Nephron (organoid): ENCODE measurements around the gene MYO1H.

Experiments used
- H3K27ac Mint-ChIP-seq, 3 experiments: 2 replicates each; pipeline ENCODE4 v1.8.0; 2020; ENCODE audit warnings: mixed read lengths in 3 of 3, mild to moderate bottlenecking in 2 of 3, moderate library complexity in 1 of 3
- H3K27me3 Mint-ChIP-seq: 2 replicates; pipeline ENCODE4 v1.8.0; 2021; ENCODE audit warnings: low read depth, mild to moderate bottlenecking, moderate library complexity, mixed read lengths
- H3K36me3 Mint-ChIP-seq: 2 replicates; pipeline ENCODE4 v1.8.0; 2020; ENCODE audit warnings: low read depth, mixed read lengths
- H3K4me1 Mint-ChIP-seq: 2 replicates; pipeline ENCODE4 v1.8.0; 2020; ENCODE audit warnings: mixed read lengths
- H3K4me3 Mint-ChIP-seq, 3 experiments: 2 replicates each; pipeline ENCODE4 v1.8.0; 2020; ENCODE audit warnings: mild to moderate bottlenecking in 3 of 3, mixed read lengths in 3 of 3, moderate library complexity in 2 of 3
- H3K9me3 Mint-ChIP-seq: 2 replicates; pipeline ENCODE4 v1.8.0; 2020; ENCODE audit warnings: mixed read lengths
- TF ChIP-seq, protein P1 (sequence below), 3 experiments: fragments of 200-600 bp; sonication (generic); IDR thresholded peaks; one replicate each; pipeline ENCODE4 v1.5.0; 2021; ENCODE audit warnings: antibody characterized with exemption in 3 of 3; ENCODE audit not compliant: unreplicated experiment in 3 of 3

MYO1H gene

GRCh38 chr12:109493090-109493489 is 145.4 kb downstream of the MYO1H start:
- Mint-ChIP-seq H3K4me1 (no peaks in the 10 kb centered on the region), H3K4me3 (no peak overlapping the region), H3K36me3 (peaks cover 63% of the 10 kb centered on the region), H3K27me3 (no peaks in the 10 kb centered on the region), H3K27ac (no peak overlapping the region), H3K9me3 (no peaks in the 10 kb centered on the region)
- TF ChIP-seq, protein P1, sequence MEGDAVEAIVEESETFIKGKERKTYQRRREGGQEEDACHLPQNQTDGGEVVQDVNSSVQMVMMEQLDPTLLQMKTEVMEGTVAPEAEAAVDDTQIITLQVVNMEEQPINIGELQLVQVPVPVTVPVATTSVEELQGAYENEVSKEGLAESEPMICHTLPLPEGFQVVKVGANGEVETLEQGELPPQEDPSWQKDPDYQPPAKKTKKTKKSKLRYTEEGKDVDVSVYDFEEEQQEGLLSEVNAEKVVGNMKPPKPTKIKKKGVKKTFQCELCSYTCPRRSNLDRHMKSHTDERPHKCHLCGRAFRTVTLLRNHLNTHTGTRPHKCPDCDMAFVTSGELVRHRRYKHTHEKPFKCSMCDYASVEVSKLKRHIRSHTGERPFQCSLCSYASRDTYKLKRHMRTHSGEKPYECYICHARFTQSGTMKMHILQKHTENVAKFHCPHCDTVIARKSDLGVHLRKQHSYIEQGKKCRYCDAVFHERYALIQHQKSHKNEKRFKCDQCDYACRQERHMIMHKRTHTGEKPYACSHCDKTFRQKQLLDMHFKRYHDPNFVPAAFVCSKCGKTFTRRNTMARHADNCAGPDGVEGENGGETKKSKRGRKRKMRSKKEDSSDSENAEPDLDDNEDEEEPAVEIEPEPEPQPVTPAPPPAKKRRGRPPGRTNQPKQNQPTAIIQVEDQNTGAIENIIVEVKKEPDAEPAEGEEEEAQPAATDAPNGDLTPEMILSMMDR (IDR thresholded peaks at IDR 0.05; ENCODE audit: unreplicated experiment in 3 of 3): no peak

DNA sequence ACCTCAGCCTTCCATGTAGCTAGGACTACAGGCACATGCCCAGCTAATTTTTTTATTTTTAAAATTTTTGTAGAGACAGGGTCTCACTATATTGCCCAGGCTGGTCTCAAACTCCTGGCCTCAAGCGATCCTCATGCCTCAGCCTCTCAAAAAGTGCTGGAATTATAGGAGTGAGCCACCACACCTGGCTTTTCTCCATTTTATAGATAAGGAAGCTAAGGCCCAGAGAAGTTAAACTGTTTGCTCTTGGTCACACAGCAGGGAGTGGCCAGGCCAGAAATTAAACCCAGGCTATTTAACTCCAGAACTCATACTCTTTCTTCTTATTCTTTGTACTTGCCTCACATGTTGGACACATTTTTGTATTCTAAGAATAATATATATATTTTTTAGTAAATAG is 146.2 kb downstream of the MYO1H start:
- no peaks in the 10 kb centered on the region for H3K27me3 Mint-ChIP-seq
- H3K9me3 Mint-ChIP-seq: no peaks in the 10 kb centered on the region
- H3K4me1 Mint-ChIP-seq: no peaks in the 10 kb centered on the region

GRCh38 chr12:109494348-109494881 is 146.7 kb downstream of the MYO1H start:
- H3K27ac Mint-ChIP-seq: no peak overlapping the region
- H3K9me3 Mint-ChIP-seq: no peaks in the 10 kb centered on the region
- TF ChIP-seq, protein P1 (IDR thresholded peaks at IDR 0.05; ENCODE audit: unreplicated experiment in 3 of 3): no peak
- no peaks in the 10 kb centered on the region for H3K4me1 Mint-ChIP-seq
- no peak overlapping the region for H3K4me3 Mint-ChIP-seq
- H3K36me3 Mint-ChIP-seq: peaks cover 70% of the 10 kb centered on the region
- no peaks in the 10 kb centered on the region for H3K27me3 Mint-ChIP-seq

More for the DNA sequence above, 146.2 kb downstream of the MYO1H start:
- no peak overlapping the region for H3K27ac Mint-ChIP-seq
- TF ChIP-seq, protein P1 (IDR thresholded peaks at IDR 0.05; ENCODE audit: unreplicated experiment in 3 of 3): no peak
- H3K36me3 Mint-ChIP-seq: peaks cover 70% of the 10 kb centered on the region
- no peak overlapping the region for H3K4me3 Mint-ChIP-seq

- Mint-ChIP-seq H3K9me3 (no peaks in the 10 kb centered on the region), H3K4me1 (no peaks in the 10 kb centered on the region), H3K4me3 (no peak overlapping the region), H3K27ac (no peak overlapping the region), H3K36me3 (peaks cover 71% of the 10 kb centered on the region), H3K27me3 (no peaks in the 10 kb centered on the region)
- TF ChIP-seq, protein P1 (IDR thresholded peaks at IDR 0.05; ENCODE audit: unreplicated experiment in 3 of 3): no peak
Measured at GRCh38 chr12:109495012-109495411, 147.3 kb downstream of the MYO1H start.

GRCh38 chr12:109496306-109496705 is 148.6 kb downstream of the MYO1H start:
- Mint-ChIP-seq H3K9me3 (no peaks in the 10 kb centered on the region), H3K4me3 (no peak overlapping the region), H3K36me3 (peaks cover 72% of the 10 kb centered on the region)

GRCh38 chr12:109497675-109498074 is 150.0 kb downstream of the MYO1H start:
- no peaks in the 10 kb centered on the region for H3K27me3 Mint-ChIP-seq
- no peaks in the 10 kb centered on the region for H3K9me3 Mint-ChIP-seq
- H3K27ac Mint-ChIP-seq: no peak overlapping the region
- no peak overlapping the region for H3K4me3 Mint-ChIP-seq
- H3K36me3 Mint-ChIP-seq: peaks cover 78% of the 10 kb centered on the region
- TF ChIP-seq, protein P1 (IDR thresholded peaks at IDR 0.05; ENCODE audit: unreplicated experiment in 3 of 3): no peak
- H3K4me1 Mint-ChIP-seq: no peaks in the 10 kb centered on the region

More at GRCh38 chr12:109496306-109496705, 148.6 kb downstream of the MYO1H start:
- no peaks in the 10 kb centered on the region for H3K27me3 Mint-ChIP-seq
- TF ChIP-seq, protein P1 (IDR thresholded peaks at IDR 0.05; ENCODE audit: unreplicated experiment in 3 of 3): no peak
- H3K4me1 Mint-ChIP-seq: no peaks in the 10 kb centered on the region
- no peak overlapping the region for H3K27ac Mint-ChIP-seq
